ENCODE measurements around the gene DDX25. TPM values are rescaled to one million over a fixed set of nuclear protein-coding genes. Genes with fewer than 3 reads are reported as not detected.

DDX25 gene
- total and polyA plus RNA-seq, 10 of the 15 experiments (the other 5 are each of a cell fraction or from before 2014, with no cell fraction given), result 0.05 TPM; not detected in 9

- TF ChIP-seq NR2C2 (IDR thresholded peaks at IDR 0.05; ENCODE audit: borderline replicate concordance, control insufficient read depth, insufficient read length, low read depth) (no peak), FOXM1 (IDR thresholded peaks at IDR 0.05; ENCODE audit: low read depth, low read length) (no peak)
These were observed 20.2 kb downstream of the DDX25 start (continued) for GRCh38 chr11:125924384-125925007.

- POLR2A ChIA-PET, result no interaction called here
- Histone ChIP-seq H3K4me1 (ENCODE audit: control insufficient read depth, insufficient read depth, low read length) (no peaks in the 10 kb centered on the region), H2AFZ (ENCODE audit: control insufficient read depth, low read depth, low read length) (no peak overlapping the region), H3K36me3 (ENCODE audit: control insufficient read depth in 2 of 2, insufficient read depth in 2 of 2, low read length in 1 of 2) (no peaks in the 10 kb centered on the region), H3K9ac (ENCODE audit: control insufficient read depth, insufficient read depth, low read length) (no peak overlapping the region), H3K9me3 (replicated peaks; ENCODE audit: control insufficient read depth, insufficient read depth, low read length) (no peaks in the 10 kb centered on the region), H3K4me3 (no peak overlapping the region), H3K79me2 (ENCODE audit: control insufficient read depth, insufficient read depth, low read length) (no peaks in the 10 kb centered on the region), H3K27me3 (replicated peaks in 1 of 2; ENCODE audit: control insufficient read depth in 2 of 2, insufficient read depth in 2 of 2, low read length in 1 of 2) (no peaks in the 10 kb centered on the region), H3K4me2 (ENCODE audit: control insufficient read depth, insufficient read depth) (no peak overlapping the region), H3K27ac (ENCODE audit: control insufficient read depth, insufficient read depth) (no peak overlapping the region), H4K20me1 (ENCODE audit: control insufficient read depth, insufficient read depth) (no peaks in the 10 kb centered on the region)
- no TSS peak for BruUV-seq (replicated peaks)
- ATAC-seq (no peak), FAIRE-seq (no peak), DNase-seq (ENCODE audit: low read depth, low spot score) (no peak)
- 15% methylated on average over 6 of the region's 6 CpGs for WGBS (ENCODE audit: insufficient coverage, insufficient replicate concordance, low lambda C conversion rate, missing lambda C conversion rate)
- RAD21 ChIA-PET (ENCODE audit: unreplicated experiment), result interaction anchor here (1.1 to 3.7 kb wide), 2 partner anchors 264 to 268 kb away, joined by 4 to 27 read pairs; no protein-coding TSS in a partner anchor
- CTCF ChIA-PET, result interaction anchor here (0.7 to 5.9 kb wide), 6 partner anchors 13 to 560 kb away, joined by 3 to 120 read pairs (median 4); no protein-coding TSS in a partner anchor
- intact Hi-C loops (cut with micrococcal nuclease; ENCODE audit: unreplicated experiment) (loop anchor here (10.0 kb wide), 1 partner anchor 390 kb away; no protein-coding TSS in a partner anchor), in situ Hi-C loops (cut with MboI) (no loop called here)
- SMC1A ChIA-PET (ENCODE audit: uncharacterized antibody, unreplicated experiment), result interaction anchor here (0.6 to 6.3 kb wide), 5 partner anchors 15 to 270 kb away, joined by 3 to 61 read pairs (median 5); no protein-coding TSS in a partner anchor
- no peak for TF ChIP-seq PKNOX1 (IDR thresholded peaks at IDR 0.05)
- no peak for TF ChIP-seq USF2 (IDR thresholded peaks at IDR 0.05; ENCODE audit: borderline replicate concordance, low read depth, low read length)
- TF ChIP-seq POLR2AphosphoS2 (IDR thresholded peaks at IDR 0.05; ENCODE audit: low read depth, low read length), result no peak
- TF ChIP-seq ZBTB4 (CRISPR knock-in tag; IDR thresholded peaks at IDR 0.05), result no peak
- TF ChIP-seq SUPT20H (IDR thresholded peaks at IDR 0.05; ENCODE audit: borderline replicate concordance, control insufficient read depth, low read depth, low read length), result no peak
- no peak for TF ChIP-seq LARP7 (IDR thresholded peaks at IDR 0.05)
- TF ChIP-seq MYC (IDR thresholded peaks at IDR 0.05; ENCODE audit: insufficient read depth, insufficient read length, insufficient replicate concordance, low read length, severe bottlenecking), result no peak
- no peak for TF ChIP-seq NR2F1 (conservative IDR thresholded peaks at IDR 0.05)
- no peak for TF ChIP-seq ASH2L (IDR thresholded peaks at IDR 0.05; ENCODE audit: borderline replicate concordance, low read depth)
- TF ChIP-seq ZBED1 (IDR thresholded peaks at IDR 0.05; ENCODE audit: borderline replicate concordance), result no peak
- no peak for TF ChIP-seq TCF3 (IDR thresholded peaks at IDR 0.05; ENCODE audit: borderline replicate concordance, insufficient read depth, low read depth, low read length)
- no peak for TF ChIP-seq EZH2 (IDR thresholded peaks at IDR 0.05; ENCODE audit: borderline replicate concordance, control insufficient read depth, low read depth, low read length)
These were observed 21.0 kb downstream of the DDX25 start for GRCh38 chr11:125925247-125925740.

All from GM12878 (cell line).